Heart right ventricle (tissue), 16 donors: ENCODE results near the gene HSPG2. TPM values are rescaled to one million over a fixed set of nuclear protein-coding genes. Genes with fewer than 3 reads are reported as not detected.
"Not testable (repeated sequence)": the region's sequence is repeated elsewhere in the genome, so short reads cannot be mapped to it uniquely, and the experiment has no call there.

Source experiments
- ATAC-seq, 8 donors: fragments of 200-7000 bp; cut with Tn5 transposase; one replicate each; pipeline ENCODE4 v1.9.1; 2020; ENCODE audit warnings: mild to moderate bottlenecking in 8 of 8, moderate library complexity in 8 of 8, moderate number of reproducible peaks in 1 of 8
- DNase-seq, 2 donors: peaks; one replicate each; pipeline ENCODE4 v3.0.0-alpha.2; 2020
- H3K27ac ChIP-seq, 10 donors: fragments of 200-600 bp; sonication (generic) in 2 of 10; one replicate each; pipeline versions ENCODE4 v1.5.0 to v1.8.0; 2020 to 2022; ENCODE audit warnings: mild to moderate bottlenecking in 3 of 10
- H3K27me3 ChIP-seq, 7 donors: fragments of 200-600 bp; one replicate each; pipeline ENCODE4 v1.8.0; 2021 to 2022; ENCODE audit warnings: mild to moderate bottlenecking in 2 of 7
- H3K36me3 ChIP-seq, 9 donors: fragments of 200-600 bp; sonication (generic) in 1 of 9; one replicate each; pipeline versions ENCODE4 v1.5.0 to v1.8.0; 2020 to 2022; ENCODE audit warnings: mild to moderate bottlenecking in 2 of 9
- H3K4me1 ChIP-seq, 9 donors: fragments of 200-600 bp; sonication (generic) in 1 of 9; one replicate each; pipeline versions ENCODE4 v1.5.0 to v1.8.0; 2020 to 2022; ENCODE audit warnings: mild to moderate bottlenecking in 4 of 9
- H3K4me3 ChIP-seq, 10 donors: fragments of 200-600 bp; sonication (generic) in 2 of 10; one replicate each; pipeline versions ENCODE4 v1.5.0 to v1.8.0; 2020 to 2022; ENCODE audit warnings: mild to moderate bottlenecking in 7 of 10, moderate library complexity in 2 of 10
- H3K9me3 ChIP-seq, 11 donors: fragments of 200-600 bp in 10 of 11; sonication (generic) in 2 of 11; one replicate each; pipeline versions ENCODE4 v1.5.0 to v1.8.0; 2013 to 2022; ENCODE audit warnings: mild to moderate bottlenecking in 2 of 11, control low read depth in 1 of 11, moderate library complexity in 1 of 11
- CTCF ChIP-seq, 9 donors: fragments of 200-600 bp; sonication (generic) in 2 of 9; IDR thresholded peaks; one replicate each; pipeline versions ENCODE4 v1.5.0 to v1.8.0; 2021 to 2022; ENCODE audit warnings: antibody characterized with exemption in 9 of 9, mild to moderate bottlenecking in 5 of 9, moderate library complexity in 1 of 9
- WGBS, 2 donors: extraction: QIAGEN DNeasy Blood & Tissue Kit; methylation state at CpG; one replicate each; pipeline ENCODE4 v1.1.7; 2013; ENCODE audit warnings: inconsistent platforms in 1 of 2; 5-methylcytosine and 5-hydroxymethylcytosine counted together
- intact Hi-C, 10 donors: fragments of 100-400 bp; cut with DNase I; formaldehyde crosslinking; loops; one replicate each; pipeline versions ENCODE4 v1.11.1 to v1.14.2; 2022
- polyA plus RNA-seq, 2 donors: library from polyadenylated mRNA; stranded (reverse); fragments of 200-250 nt; gene quantifications; one replicate each; pipeline ENCODE4 v1.2.3, GENCODE V29; 2013
- total RNA-seq, 10 donors: library from RNA; stranded (reverse); fragmentation: NEBNext Ultra II Directional in 3 of 10; extraction: Animal tissue kit (Norgen Biotek cat#: 25700) in 3 of 10; gene quantifications; one replicate each; pipeline versions ENCODE4 v1.2.1 to v1.2.4, GENCODE V29; 2021 to 2023
- donor health status: Arrhythmogenic right ventricular cardiomyopathy.
- donor health status: ischemic (EF 13 %, LVEDD 7.1; RV severe dilation, severe dysfunction).
- donor health status: healthy with polysubstance abuse.
- donor health status: DM: no; HTN: yes; CAD: no.
- donor health status: DM: no; HTN: no; CAD: no.
- donor health status: ischemic (EF 25% LVEDD 6.9; RV normal size, moderate dysfunction).
- donor health status: ischemic (EF 25% LVEDD 5.7; RV mildly dilated, moderate dysfunction).
- donor health status: healthy.
- donor health status: DM: yes; HTN: yes; CAD: no.
- donor health status: Ischemic cardiomyopathy.
- donor health status: ischemic (EF 35%, LVEDD 5.7; RV mildly dilated, moderate dysfunction).
- donor health status: nonischemic (EF 11% LVEDD 7.7; RV severe dilation, severe dysfunction).
- donor health status: DM: yes; HTN: yes; CAD: no.
- donor health status: PGD.
- donor health status: ischemic (EF 29% LVEDD 5.4; RV normal size, mild dysfunction).
- donor health status: nonischemic (EF 23%, LVEDD 6.1; RV moderate dilation, normal function).

Gene HSPG2
- total and polyA plus RNA-seq, 12 donors: 221 to 508 (median 310) TPM

GRCh38 chr1:21980515-21981220 is 43.6 kb upstream of the HSPG2 start:
- DNase-seq: not testable (repeated sequence)
- 66 to 69% methylated on average over 17 to 20 of the region's 21 CpGs for WGBS, 2 donors

GRCh38 chr1:21978209-21978608 is 41.1 kb upstream of the HSPG2 start:
- intact Hi-C loops, ATAC-seq, H3K27ac ChIP-seq, DNase-seq, H3K4me3 ChIP-seq, H3K27me3 ChIP-seq, H3K9me3 ChIP-seq, H3K36me3 ChIP-seq, H3K4me1 ChIP-seq: not testable (repeated sequence)
- 93 to 96% methylated on average over 11 of the region's 11 CpGs for WGBS, 2 donors

More at GRCh38 chr1:21980515-21981220, 43.6 kb upstream of the HSPG2 start:
- peak; percentile 29 to 80 (median 55) for ATAC-seq
- intact Hi-C loops, H3K4me1 ChIP-seq, H3K27me3 ChIP-seq, H3K27ac ChIP-seq, H3K36me3 ChIP-seq, H3K9me3 ChIP-seq, H3K4me3 ChIP-seq: not testable (repeated sequence)
- TF ChIP-seq CTCF (IDR thresholded peaks at IDR 0.05): peak in 3 of 9 donors; percentile 11 to 44 (median 24)

- ATAC-seq, DNase-seq, H3K27ac ChIP-seq, H3K36me3 ChIP-seq, H3K27me3 ChIP-seq, H3K4me3 ChIP-seq, H3K9me3 ChIP-seq, intact Hi-C loops, H3K4me1 ChIP-seq: not testable (repeated sequence)
- WGBS, 2 donors: 84 to 88% methylated on average over 9 of the region's 9 CpGs
Observed at GRCh38 chr1:21976703-21977239, 39.7 kb upstream of the HSPG2 start, which contains the start of gene CELA3B. Gene CELA3B, plus strand, starts transcription at chr1:21977022. Its CDS starts 18 bp downstream, at chr1:21977040.

- intact Hi-C loops, H3K27ac ChIP-seq, DNase-seq, H3K27me3 ChIP-seq, ATAC-seq, H3K4me3 ChIP-seq, H3K4me1 ChIP-seq, H3K36me3 ChIP-seq, H3K9me3 ChIP-seq: not testable (repeated sequence)
- WGBS, 2 donors: 89 to 91% methylated on average over 9 of the region's 9 CpGs
Observed at GRCh38 chr1:21975296-21975695, 38.2 kb upstream of the HSPG2 start.

- H3K27me3 ChIP-seq, H3K9me3 ChIP-seq, H3K27ac ChIP-seq, H3K4me1 ChIP-seq, H3K36me3 ChIP-seq, DNase-seq, intact Hi-C loops, H3K4me3 ChIP-seq: not testable (repeated sequence)
- ATAC-seq: peak; percentile 56 to 85 (median 79)
- WGBS, 2 donors: 24 to 30% methylated on average over 6 of the region's 6 CpGs
Observed at GRCh38 chr1:21974699-21975098, 37.6 kb upstream of the HSPG2 start.

GRCh38 chr1:21973948-21974347 is 36.8 kb upstream of the HSPG2 start:
- DNase-seq, H3K9me3 ChIP-seq, H3K4me3 ChIP-seq, intact Hi-C loops, H3K36me3 ChIP-seq, H3K27me3 ChIP-seq, H3K27ac ChIP-seq, H3K4me1 ChIP-seq: not testable (repeated sequence)
- WGBS, 2 donors: 77 to 96% methylated on average over 7 of the region's 8 CpGs
- peak in 1 of 8 donors; percentile 28 for ATAC-seq

GRCh38 chr1:21972973-21973441 is 35.9 kb upstream of the HSPG2 start:
- H3K36me3 ChIP-seq, H3K27me3 ChIP-seq, H3K4me3 ChIP-seq, H3K9me3 ChIP-seq, H3K4me1 ChIP-seq, ATAC-seq, intact Hi-C loops, H3K27ac ChIP-seq, DNase-seq: not testable (repeated sequence)
- 66 to 68% methylated on average over 2 of the region's 2 CpGs for WGBS, 2 donors

GRCh38 chr1:21970523-21970922 is 33.4 kb upstream of the HSPG2 start:
- H3K4me1 ChIP-seq, H3K36me3 ChIP-seq, H3K27me3 ChIP-seq, H3K4me3 ChIP-seq, H3K9me3 ChIP-seq, intact Hi-C loops, DNase-seq, ATAC-seq, H3K27ac ChIP-seq: not testable (repeated sequence)
- 34 to 38% methylated on average over 4 of the region's 4 CpGs for WGBS, 2 donors

GRCh38 chr1:21969066-21969465 is 32.0 kb upstream of the HSPG2 start:
- not testable (repeated sequence) for H3K4me3 ChIP-seq, H3K36me3 ChIP-seq, H3K27me3 ChIP-seq, ATAC-seq, H3K4me1 ChIP-seq, H3K9me3 ChIP-seq, DNase-seq, H3K27ac ChIP-seq
- 73 to 76% methylated on average over 5 of the region's 5 CpGs for WGBS, 2 donors
- intact Hi-C loops: loop anchor here in 6 of 10 donors (10.0 kb wide), 4 partner anchors 94 to 254 kb away; partner anchors contain the start of gene USP48 (in 2 of the 6)

- ATAC-seq, H3K27me3 ChIP-seq, H3K4me3 ChIP-seq, H3K36me3 ChIP-seq, H3K27ac ChIP-seq, DNase-seq, H3K9me3 ChIP-seq: not testable (repeated sequence)
- 96% methylated on average over 6 of the region's 6 CpGs for WGBS, 2 donors
- H3K4me1 ChIP-seq: peaks cover 0 to 17% (median 5%) of the 10 kb centered on the region in 9 donors
- intact Hi-C loops: loop anchor here in 6 of 10 donors (10.0 kb wide), 4 partner anchors 92 to 252 kb away; partner anchors contain the start of gene USP48 (in 2 of the 6)
Observed at GRCh38 chr1:21967216-21967615, 30.1 kb upstream of the HSPG2 start.
